Measurements from ENCODE around the gene SPPL2C.

Gene SPPL2C

GRCh38 chr17:45824901-45825492, 19.7 kb upstream of the SPPL2C start:
- no peak overlapping the region for H3K4me2 ChIP-seq (ENCODE audit: low read length)
- no peak overlapping the region for H2BK5ac ChIP-seq (ENCODE audit: low read length)
- H3K4me3 ChIP-seq (ENCODE audit: low read length), result no peak overlapping the region
- no peak overlapping the region for H3K56ac ChIP-seq (ENCODE audit: low read length)
- no peaks in the 10 kb centered on the region for H3K4me1 ChIP-seq (ENCODE audit: control insufficient read depth, low read depth, low read length)
- no peak overlapping the region for H3K9ac ChIP-seq (ENCODE audit: low read length)
- H3K27ac ChIP-seq (ENCODE audit: low read depth, low read length), result no peak overlapping the region
- H4K8ac ChIP-seq (ENCODE audit: low read depth, low read length), result no peak overlapping the region
- H3K36me3 ChIP-seq (ENCODE audit: control insufficient read depth, insufficient read depth, low read length), result no peaks in the 10 kb centered on the region
- no peak overlapping the region for H4K5ac ChIP-seq (ENCODE audit: low read length)
- H2AK5ac ChIP-seq (ENCODE audit: low read length), result no peak overlapping the region
- no peak for DNase-seq
- H3K79me1 ChIP-seq (ENCODE audit: low read length), result no peaks in the 10 kb centered on the region
- H3K4ac ChIP-seq (ENCODE audit: low read depth, low read length), result no peak overlapping the region
- no peak overlapping the region for H3K18ac ChIP-seq (ENCODE audit: low read length)
- H2BK120ac ChIP-seq (ENCODE audit: low read depth, low read length), result no peak overlapping the region
- no peak overlapping the region for H3K23ac ChIP-seq (ENCODE audit: low read length)
- no peak overlapping the region for H2BK15ac ChIP-seq (replicated peaks; ENCODE audit: low read depth)
- whole genome bisulfite sequencing (ENCODE audit: extremely low coverage, insufficient coverage, low lambda C conversion rate), result no CpG with 5 or more reads among the region's 13 CpGs
- H3K79me2 ChIP-seq (ENCODE audit: control insufficient read depth, insufficient read depth, low read length), result no peaks in the 10 kb centered on the region
- H3K27me3 ChIP-seq (ENCODE audit: insufficient read depth, low read length, poor library complexity), result no peaks in the 10 kb centered on the region

- no peaks in the 10 kb centered on the region for H3K4me1 ChIP-seq (ENCODE audit: control insufficient read depth, low read depth, low read length)
- H3K27me3 ChIP-seq (ENCODE audit: insufficient read depth, low read length, poor library complexity), result no peaks in the 10 kb centered on the region
- H3K4me3 ChIP-seq (ENCODE audit: low read length), result no peak overlapping the region
- H3K4me2 ChIP-seq (ENCODE audit: low read length), result no peak overlapping the region
- H2BK5ac ChIP-seq (ENCODE audit: low read length), result no peak overlapping the region
- no peak overlapping the region for H3K56ac ChIP-seq (ENCODE audit: low read length)
- no peak overlapping the region for H3K18ac ChIP-seq (ENCODE audit: low read length)
- H2BK120ac ChIP-seq (ENCODE audit: low read depth, low read length), result no peak overlapping the region
- no peak overlapping the region for H3K23ac ChIP-seq (ENCODE audit: low read length)
- DNase-seq, result no peak
- no peak overlapping the region for H3K9ac ChIP-seq (ENCODE audit: low read length)
- H3K4ac ChIP-seq (ENCODE audit: low read depth, low read length), result no peak overlapping the region
- H2BK15ac ChIP-seq (replicated peaks; ENCODE audit: low read depth), result no peak overlapping the region
- H3K79me2 ChIP-seq (ENCODE audit: control insufficient read depth, insufficient read depth, low read length), result no peaks in the 10 kb centered on the region
- no peak overlapping the region for H4K5ac ChIP-seq (ENCODE audit: low read length)
- H3K27ac ChIP-seq (ENCODE audit: low read depth, low read length), result no peak overlapping the region
- H3K79me1 ChIP-seq (ENCODE audit: low read length), result no peaks in the 10 kb centered on the region
- no peak overlapping the region for H2AK5ac ChIP-seq (ENCODE audit: low read length)
- H4K8ac ChIP-seq (ENCODE audit: low read depth, low read length), result no peak overlapping the region
- WGBS (ENCODE audit: extremely low coverage, insufficient coverage, low lambda C conversion rate), result no CpG with 5 or more reads among the region's 14 CpGs
- no peaks in the 10 kb centered on the region for H3K36me3 ChIP-seq (ENCODE audit: control insufficient read depth, insufficient read depth, low read length)
Measured at GRCh38 chr17:45825792-45826191, 18.9 kb upstream of the SPPL2C start.

DNA sequence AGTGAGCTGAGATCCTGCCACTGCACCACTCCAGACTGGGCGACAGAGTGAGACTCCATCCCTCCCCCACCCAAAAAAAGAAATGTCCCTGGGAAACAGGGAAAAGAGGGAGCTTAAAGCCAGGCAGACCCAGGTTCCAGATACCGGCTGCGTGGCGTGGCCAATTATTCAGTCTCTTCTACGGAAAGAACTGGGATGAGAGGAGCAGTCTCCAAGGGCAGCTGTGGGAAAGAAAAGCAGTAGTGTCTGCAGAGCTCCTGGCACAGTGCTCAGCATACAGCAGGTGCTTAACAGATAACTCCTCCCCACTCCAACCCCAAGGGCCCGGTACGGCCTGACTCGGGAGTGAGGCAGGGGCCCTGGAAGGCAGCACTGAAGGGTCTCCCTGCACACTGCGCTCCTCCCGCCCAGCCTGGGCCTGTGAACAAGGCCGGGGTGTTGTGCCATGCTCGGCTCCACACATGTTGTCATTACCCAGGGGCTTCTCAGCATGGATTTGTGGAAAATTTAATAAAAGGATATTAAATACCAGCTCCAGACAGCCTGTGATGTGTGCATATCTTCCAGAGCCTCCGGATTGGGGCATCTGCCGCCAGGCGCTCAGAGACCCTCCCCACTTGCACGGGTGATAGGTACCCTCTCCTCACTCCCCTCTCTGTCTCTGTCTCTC, 17.6 kb upstream of the SPPL2C start:
- H3K56ac ChIP-seq (ENCODE audit: low read length), result no peak overlapping the region
- H3K18ac ChIP-seq (ENCODE audit: low read length), result no peak overlapping the region
- H3K79me2 ChIP-seq (ENCODE audit: control insufficient read depth, insufficient read depth, low read length), result no peaks in the 10 kb centered on the region
- no peak overlapping the region for H2BK120ac ChIP-seq (ENCODE audit: low read depth, low read length)
- no peaks in the 10 kb centered on the region for H3K36me3 ChIP-seq (ENCODE audit: control insufficient read depth, insufficient read depth, low read length)
- H3K4me1 ChIP-seq (ENCODE audit: control insufficient read depth, low read depth, low read length), result no peaks in the 10 kb centered on the region
- no peak overlapping the region for H3K4ac ChIP-seq (ENCODE audit: low read depth, low read length)
- H3K23ac ChIP-seq (ENCODE audit: low read length), result no peak overlapping the region
- no peak overlapping the region for H3K9ac ChIP-seq (ENCODE audit: low read length)
- no peak overlapping the region for H2BK5ac ChIP-seq (ENCODE audit: low read length)
- no peak overlapping the region for H3K4me3 ChIP-seq (ENCODE audit: low read length)
- H3K79me1 ChIP-seq (ENCODE audit: low read length), result no peaks in the 10 kb centered on the region
- H3K27me3 ChIP-seq (ENCODE audit: insufficient read depth, low read length, poor library complexity), result no peaks in the 10 kb centered on the region
- no peak overlapping the region for H2AK5ac ChIP-seq (ENCODE audit: low read length)
- no peak overlapping the region for H3K27ac ChIP-seq (ENCODE audit: low read depth, low read length)
- H2BK15ac ChIP-seq (replicated peaks; ENCODE audit: low read depth), result no peak overlapping the region
- no peak overlapping the region for H4K5ac ChIP-seq (ENCODE audit: low read length)
- no CpG with 5 or more reads among the region's 16 CpGs for WGBS (ENCODE audit: extremely low coverage, insufficient coverage, low lambda C conversion rate)
- DNase-seq, result no peak
- H4K8ac ChIP-seq (ENCODE audit: low read depth, low read length), result no peak overlapping the region
- H3K4me2 ChIP-seq (ENCODE audit: low read length), result no peak overlapping the region

- H3K4me3 ChIP-seq (ENCODE audit: low read length), result no peak overlapping the region
- no peak overlapping the region for H3K56ac ChIP-seq (ENCODE audit: low read length)
- H3K23ac ChIP-seq (ENCODE audit: low read length), result no peak overlapping the region
- H3K4me1 ChIP-seq (ENCODE audit: control insufficient read depth, low read depth, low read length), result no peaks in the 10 kb centered on the region
- H3K4ac ChIP-seq (ENCODE audit: low read depth, low read length), result no peak overlapping the region
- no peaks in the 10 kb centered on the region for H3K79me1 ChIP-seq (ENCODE audit: low read length)
- DNase-seq, result no peak
- no peaks in the 10 kb centered on the region for H3K27me3 ChIP-seq (ENCODE audit: insufficient read depth, low read length, poor library complexity)
- no peak overlapping the region for H3K9ac ChIP-seq (ENCODE audit: low read length)
- H4K5ac ChIP-seq (ENCODE audit: low read length), result no peak overlapping the region
- WGBS (ENCODE audit: extremely low coverage, insufficient coverage, low lambda C conversion rate), result no CpG with 5 or more reads among the region's 9 CpGs
- no peak overlapping the region for H2BK15ac ChIP-seq (replicated peaks; ENCODE audit: low read depth)
- no peak overlapping the region for H4K8ac ChIP-seq (ENCODE audit: low read depth, low read length)
- no peaks in the 10 kb centered on the region for H3K36me3 ChIP-seq (ENCODE audit: control insufficient read depth, insufficient read depth, low read length)
- H3K4me2 ChIP-seq (ENCODE audit: low read length), result no peak overlapping the region
- no peak overlapping the region for H2AK5ac ChIP-seq (ENCODE audit: low read length)
- H3K79me2 ChIP-seq (ENCODE audit: control insufficient read depth, insufficient read depth, low read length), result no peaks in the 10 kb centered on the region
- no peak overlapping the region for H2BK5ac ChIP-seq (ENCODE audit: low read length)
- no peak overlapping the region for H2BK120ac ChIP-seq (ENCODE audit: low read depth, low read length)
- H3K27ac ChIP-seq (ENCODE audit: low read depth, low read length), result no peak overlapping the region
- H3K18ac ChIP-seq (ENCODE audit: low read length), result no peak overlapping the region
Measured at GRCh38 chr17:45828171-45828570, 16.5 kb upstream of the SPPL2C start.

GRCh38 chr17:45828582-45829133, 16.0 kb upstream of the SPPL2C start:
- Histone ChIP-seq H2AK5ac (ENCODE audit: low read length) (no peak overlapping the region), H3K4me2 (ENCODE audit: low read length) (no peak overlapping the region), H3K36me3 (ENCODE audit: control insufficient read depth, insufficient read depth, low read length) (no peaks in the 10 kb centered on the region), H3K27ac (ENCODE audit: low read depth, low read length) (no peak overlapping the region), H4K5ac (ENCODE audit: low read length) (no peak overlapping the region), H2BK15ac (replicated peaks; ENCODE audit: low read depth) (no peak overlapping the region), H2BK120ac (ENCODE audit: low read depth, low read length) (no peak overlapping the region), H3K4ac (ENCODE audit: low read depth, low read length) (no peak overlapping the region), H2BK5ac (ENCODE audit: low read length) (no peak overlapping the region), H3K18ac (ENCODE audit: low read length) (no peak overlapping the region), H3K79me1 (ENCODE audit: low read length) (no peaks in the 10 kb centered on the region), H3K27me3 (ENCODE audit: insufficient read depth, low read length, poor library complexity) (no peaks in the 10 kb centered on the region), H3K56ac (ENCODE audit: low read length) (no peak overlapping the region), H3K79me2 (ENCODE audit: control insufficient read depth, insufficient read depth, low read length) (no peaks in the 10 kb centered on the region), H4K8ac (ENCODE audit: low read depth, low read length) (no peak overlapping the region), H3K4me3 (ENCODE audit: low read length) (no peak overlapping the region), H3K9ac (ENCODE audit: low read length) (no peak overlapping the region), H3K23ac (ENCODE audit: low read length) (no peak overlapping the region), H3K4me1 (ENCODE audit: control insufficient read depth, low read depth, low read length) (no peaks in the 10 kb centered on the region)
- no CpG with 5 or more reads among the region's 15 CpGs for WGBS (ENCODE audit: extremely low coverage, insufficient coverage, low lambda C conversion rate)
- DNase-seq, result no peak
